ENCODE data around the gene MOSPD3. TPM values are rescaled to one million over a fixed set of nuclear protein-coding genes. Genes with fewer than 3 reads are reported as not detected.

The MOSPD3 gene
- total RNA-seq (2022; extraction: Qiagen RNA extraction; ENCODE audit: low read depth) = 14.8 to 23.1 TPM (median 20.0 TPM) in 5 replicates

GRCh38 chr7:100611983-100612729, at the start of gene MOSPD3:
Gene MOSPD3 (plus strand): TSS chr7:100612540. CDS start chr7:100612792, 252 bp downstream.

DNA sequence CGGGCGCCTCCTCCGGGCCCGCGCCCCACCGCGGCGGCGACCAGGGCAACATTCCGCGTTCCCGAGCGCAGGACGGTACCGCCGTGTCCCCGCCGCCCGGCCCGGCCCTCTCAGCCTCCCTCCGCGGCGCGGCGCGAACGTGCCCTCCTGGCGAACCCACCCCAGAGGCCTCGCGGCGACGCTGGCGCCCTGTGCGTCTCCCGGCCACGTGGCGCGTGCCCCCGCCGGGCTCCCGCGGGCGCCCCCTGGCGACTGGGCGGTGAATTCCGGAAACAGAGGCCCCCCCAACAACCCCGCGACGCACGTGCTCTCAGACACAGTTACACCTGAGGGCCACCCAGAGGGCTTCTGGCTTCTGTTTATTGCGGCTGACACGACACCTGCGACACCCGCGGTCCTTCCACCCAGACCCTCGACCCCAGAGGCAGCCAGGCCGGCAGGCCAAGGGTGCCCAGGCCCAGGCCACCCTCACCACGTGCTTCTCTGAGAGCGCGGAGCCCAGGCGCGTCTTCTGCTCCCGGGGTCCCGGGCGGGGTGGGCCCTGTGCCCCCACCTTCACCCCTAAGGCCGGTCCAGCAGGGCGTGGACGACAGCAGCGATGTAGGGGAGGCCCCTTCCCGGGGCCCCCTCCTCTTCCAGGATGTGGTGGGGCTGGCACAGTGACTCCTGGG, 38.5 kb upstream of the MOSPD3 start, which contains the start of gene SAP25:
TSS of gene SAP25 (minus strand) at position 210 of the 671 bp plus-strand sequence. CDS start at position 52, 158 bp downstream.

DNA sequence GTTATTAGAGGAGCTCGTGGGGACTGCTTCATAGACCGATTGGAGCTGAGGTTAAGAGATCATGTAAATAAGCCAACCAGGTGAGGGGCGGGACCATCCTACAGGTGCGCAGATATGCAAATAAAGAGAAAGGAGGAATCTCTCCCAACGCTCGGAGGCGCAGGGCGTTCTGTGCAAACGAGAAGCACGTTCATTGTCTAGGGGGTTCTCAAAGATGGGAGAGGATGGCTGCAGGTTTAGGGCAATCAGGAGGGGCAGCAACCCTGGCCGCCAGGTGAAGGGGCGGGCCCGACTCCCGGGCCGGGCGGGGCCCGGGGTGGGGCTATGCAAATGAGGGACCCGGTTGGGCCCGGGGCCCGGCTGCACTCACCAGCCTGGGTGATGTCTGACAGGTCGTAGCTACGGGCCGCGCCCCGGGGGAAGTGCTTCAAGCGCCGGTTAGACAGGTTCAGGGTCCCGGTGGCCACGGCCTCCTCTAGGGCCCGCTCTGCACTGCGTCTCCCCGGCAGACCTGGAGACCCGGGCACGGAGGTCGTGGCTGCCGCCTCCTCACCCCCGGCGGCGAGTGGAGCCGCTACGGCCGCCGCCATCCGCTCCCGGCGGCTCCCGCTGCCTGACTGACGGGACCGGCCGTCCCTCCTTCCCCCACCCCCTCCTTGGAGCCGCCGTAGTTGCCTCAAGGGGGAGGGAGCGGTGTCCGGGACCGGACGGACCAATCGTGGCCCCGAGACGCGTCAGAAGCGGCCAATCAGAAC, 26.7 kb upstream of the MOSPD3 start, which contains the start of gene LRCH4:
TSS of gene LRCH4 (minus strand) at position 619 of the 755 bp plus-strand sequence. CDS start at position 590, 29 bp downstream.

GRCh38 chr7:100586266-100587025, 25.9 kb upstream of the MOSPD3 start, which contains the start of gene FBXO24:
Gene FBXO24 (plus strand): TSS chr7:100586328. CDS start chr7:100586626, 298 bp downstream.

GRCh38 chr7:100641463-100641859, 29.1 kb downstream of the MOSPD3 start, which contains the start of gene TFR2:
Gene TFR2 (minus strand): TSS chr7:100641552. CDS start chr7:100641509, 43 bp downstream.

DNA sequence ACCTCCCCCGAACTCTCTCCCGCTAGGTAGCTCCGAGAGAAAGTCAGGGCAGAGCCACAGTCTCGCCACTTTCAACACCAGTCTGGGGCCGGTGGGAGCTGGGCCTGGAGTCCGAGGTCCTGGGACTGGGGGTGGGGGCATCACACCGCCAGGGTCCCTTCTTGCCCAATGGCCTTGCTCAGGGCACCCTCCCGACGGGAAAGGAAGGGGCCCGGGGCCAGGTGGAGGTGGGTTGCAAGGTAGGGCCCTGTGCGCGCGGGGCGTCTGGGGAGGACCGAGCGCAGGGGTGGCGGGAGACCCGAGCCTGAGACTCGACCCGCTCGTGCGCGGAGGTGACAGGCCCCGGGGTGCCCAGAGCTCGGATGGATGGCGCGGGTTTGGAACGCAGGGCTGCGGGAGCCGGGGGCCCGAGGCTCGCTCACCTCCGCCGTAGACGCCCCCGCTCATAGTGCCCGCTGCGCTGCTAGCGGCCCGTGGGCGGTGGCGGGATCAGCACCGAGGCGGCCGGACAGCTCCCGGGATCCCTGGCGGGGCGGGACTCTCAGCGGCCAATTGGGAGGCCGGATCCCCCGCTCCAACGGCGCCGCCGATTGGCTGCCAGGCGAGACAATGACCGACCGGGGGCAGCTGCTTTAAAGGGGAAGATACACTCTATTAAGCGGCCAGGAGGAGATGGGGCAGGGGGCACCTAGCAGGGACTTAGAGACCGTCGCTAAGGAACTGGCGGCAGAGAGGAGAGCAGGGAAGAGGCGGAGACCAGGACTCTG, 43.8 kb downstream of the MOSPD3 start, which contains the start of gene ACTL6B:
TSS of gene ACTL6B (minus strand) at position 541 of the 767 bp plus-strand sequence. CDS start at position 447, 94 bp downstream.

Other genes starting within 250 kb of the MOSPD3 start
- 3.7 to 6.8 TPM (median 5.2 TPM) in 5 replicates for gene PILRA, start 239.1 kb upstream of the MOSPD3 start, total RNA-seq (2022; extraction: Qiagen RNA extraction; ENCODE audit: low read depth)
- gene ZCWPW1, start 183.8 kb upstream of the MOSPD3 start, total RNA-seq (2022; extraction: Qiagen RNA extraction; ENCODE audit: low read depth) = 0.85 to 2.1 TPM (median 1.4 TPM) in 5 replicates
- gene MEPCE, start 182.7 kb upstream of the MOSPD3 start, total RNA-seq (2022; extraction: Qiagen RNA extraction; ENCODE audit: low read depth) = 30.6 to 48.9 TPM (median 43.5 TPM) in 5 replicates
- gene PPP1R35, start 176.0 kb upstream of the MOSPD3 start, total RNA-seq (2022; extraction: Qiagen RNA extraction; ENCODE audit: low read depth) = 30.1 to 58.1 TPM (median 57.4 TPM) in 5 replicates
- 0.44 to 1.3 TPM (median 0.60 TPM) in 5 replicates for gene SPACDR, start 148.3 kb upstream of the MOSPD3 start, total RNA-seq (2022; extraction: Qiagen RNA extraction; ENCODE audit: low read depth)
- 28.5 to 55.6 TPM (median 46.9 TPM) in 5 replicates for gene TSC22D4, start 133.3 kb upstream of the MOSPD3 start, total RNA-seq (2022; extraction: Qiagen RNA extraction; ENCODE audit: low read depth)
- 1.9 to 5.7 TPM (median 4.1 TPM) in 5 replicates for gene NYAP1, start 128.6 kb upstream of the MOSPD3 start, total RNA-seq (2022; extraction: Qiagen RNA extraction; ENCODE audit: low read depth)
- gene AGFG2, start 73.3 kb upstream of the MOSPD3 start, total RNA-seq (2022; extraction: Qiagen RNA extraction; ENCODE audit: low read depth) = 19.0 to 38.1 TPM (median 30.3 TPM) in 5 replicates
- 0.35 to 1.8 TPM (median 0.64 TPM) in 5 replicates for gene SAP25, start 38.6 kb upstream of the MOSPD3 start, total RNA-seq (2022; extraction: Qiagen RNA extraction; ENCODE audit: low read depth)
- 10.0 to 21.2 TPM (median 15.0 TPM) in 5 replicates for gene LRCH4, start 26.4 kb upstream of the MOSPD3 start, total RNA-seq (2022; extraction: Qiagen RNA extraction; ENCODE audit: low read depth)
- gene FBXO24, start 26.2 kb upstream of the MOSPD3 start, total RNA-seq (2022; extraction: Qiagen RNA extraction; ENCODE audit: low read depth) = 0.07 to 0.40 TPM (median 0.15 TPM) in 3 of 5 replicates, not detected in the others
- 7.4 to 12.4 TPM (median 10.5 TPM) in 5 replicates for gene PCOLCE, start 10.2 kb upstream of the MOSPD3 start, total RNA-seq (2022; extraction: Qiagen RNA extraction; ENCODE audit: low read depth)
- 1.6 to 3.1 TPM (median 2.5 TPM) in 5 replicates for gene TFR2, start 29.0 kb downstream of the MOSPD3 start, total RNA-seq (2022; extraction: Qiagen RNA extraction; ENCODE audit: low read depth)
- not detected in 5 replicates for gene ACTL6B, start 43.9 kb downstream of the MOSPD3 start, total RNA-seq (2022; extraction: Qiagen RNA extraction; ENCODE audit: low read depth)
- gene GNB2, start 61.2 kb downstream of the MOSPD3 start, total RNA-seq (2022; extraction: Qiagen RNA extraction; ENCODE audit: low read depth) = 129 to 274 TPM (median 259 TPM) in 5 replicates
- 11.2 to 23.3 TPM (median 20.1 TPM) in 5 replicates for gene GIGYF1, start 81.7 kb downstream of the MOSPD3 start, total RNA-seq (2022; extraction: Qiagen RNA extraction; ENCODE audit: low read depth)
- 57.9 to 103 TPM (median 95.3 TPM) in 5 replicates for gene POP7, start 93.6 kb downstream of the MOSPD3 start, total RNA-seq (2022; extraction: Qiagen RNA extraction; ENCODE audit: low read depth)
- gene EPO, start 107.9 kb downstream of the MOSPD3 start, total RNA-seq (2022; extraction: Qiagen RNA extraction; ENCODE audit: low read depth) = not detected in 5 replicates
- not detected in 5 replicates for gene ZAN, start 121.1 kb downstream of the MOSPD3 start, total RNA-seq (2022; extraction: Qiagen RNA extraction; ENCODE audit: low read depth)
- 27.8 to 48.1 TPM (median 47.4 TPM) in 5 replicates for gene EPHB4, start 215.0 kb downstream of the MOSPD3 start, total RNA-seq (2022; extraction: Qiagen RNA extraction; ENCODE audit: low read depth)
- gene SLC12A9, start 240.2 kb downstream of the MOSPD3 start, total RNA-seq (2022; extraction: Qiagen RNA extraction; ENCODE audit: low read depth) = 8.7 to 17.2 TPM (median 14.1 TPM) in 5 replicates

All from A549 treated with ZK216348 at 1 μM for 4 hours (cell line).